SK-N-SH (cell line): Measurements from ENCODE around the gene PTPRD. TPM values are rescaled to one million over a fixed set of nuclear protein-coding genes. Genes with fewer than 3 reads are reported as not detected.

ENCODE experiments used
- CTCF ChIA-PET: fragments of 300-600, 350-600 bp; formaldehyde crosslinking; extraction: SDS; loops from one replicate; lab custom pipeline; 2021; lab: Yijun Ruan, JAX
- POLR2A ChIA-PET: fragments of 350-600 bp; sonication (Branson Sonifier 250); formaldehyde crosslinking; extraction: SDS; loops from one replicate; lab custom pipeline; 2020; ENCODE audit warnings: antibody characterized with exemption, inconsistent platforms; lab: Yijun Ruan, JAX
- DNase-seq: peaks from one replicate; pipeline ENCODE4 v3.0.0; 2012
- H2AFZ ChIP-seq: fragments of 200-600 bp; sonication (generic); 2 replicates; pipeline ENCODE4 v1.8.1; 2016; ENCODE audit warnings: antibody characterized with exemption, mild to moderate bottlenecking, low read depth
- H3F3A ChIP-seq: fragments of 200-600 bp; sonication (generic); replicated peaks from 2 replicates; pipeline ENCODE3; 2016; ENCODE audit warnings: antibody characterized with exemption, mild to moderate bottlenecking; ENCODE audit not compliant: insufficient read depth
- H3K27ac ChIP-seq, 2 experiments: fragments of 200-500 bp in 1 of 2; fragments of 200-600 bp in 1 of 2; sonication (Bioruptor generic) in 1 of 2; sonication (generic), shearing (Covaris generic) in 1 of 2; 2 replicates each; pipeline versions ENCODE4 v1.5.1 to v1.6.1; 2014 to 2016; ENCODE audit warnings: low read depth in 2 of 2, inconsistent platforms in 1 of 2, low read length in 1 of 2, mild to moderate bottlenecking in 1 of 2, mixed read lengths in 1 of 2
- H3K27me3 ChIP-seq: fragments of 200-600 bp; sonication (generic), shearing (Covaris generic); 2 replicates; pipeline ENCODE4 v1.6.1; 2016; ENCODE audit warnings: mixed run types; ENCODE audit not compliant: insufficient read depth
- H3K36me3 ChIP-seq, 2 experiments: fragments of 200-500 bp in 1 of 2; fragments of 200-600 bp in 1 of 2; sonication (Bioruptor generic) in 1 of 2; sonication (generic) in 1 of 2; replicated peaks in 1 of 2; 2 replicates each; pipeline versions ENCODE3 to v1.5.1; 2014 to 2016; ENCODE audit warnings: low read length in 1 of 2, mild to moderate bottlenecking in 1 of 2; ENCODE audit not compliant: insufficient read depth in 2 of 2, control insufficient read depth in 1 of 2
- H3K4me1 ChIP-seq, 2 experiments: fragments of 200-500 bp in 1 of 2; fragments of 200-600 bp in 1 of 2; sonication (Bioruptor generic) in 1 of 2; sonication (generic), shearing (Covaris generic) in 1 of 2; 2 replicates each; pipeline versions ENCODE4 v1.5.1 to v1.6.1; 2014 to 2016; ENCODE audit warnings: low read depth in 1 of 2, low read length in 1 of 2, mixed run types in 1 of 2; ENCODE audit not compliant: insufficient read depth in 2 of 2, control insufficient read depth in 1 of 2
- H3K4me2 ChIP-seq: fragments of 200-600 bp; sonication (generic), shearing (Covaris generic); 2 replicates; pipeline ENCODE4 v1.6.1; 2017; ENCODE audit warnings: mixed run types
- H3K4me3 ChIP-seq, 2 experiments: fragments of 200-500 bp in 1 of 2; fragments of 200-600 bp in 1 of 2; sonication (Bioruptor generic) in 1 of 2; sonication (generic), shearing (Covaris generic) in 1 of 2; 2 replicates each; pipeline versions ENCODE4 v1.5.1 to v1.8.1; 2014 to 2016; ENCODE audit warnings: low read depth in 2 of 2, inconsistent platforms in 1 of 2, low read length in 1 of 2, mild to moderate bottlenecking in 1 of 2, mixed read lengths in 1 of 2, moderate library complexity in 1 of 2
- H3K79me2 ChIP-seq: fragments of 200-600 bp; sonication (generic); 2 replicates; pipeline ENCODE4 v1.8.1; 2017; ENCODE audit warnings: mild to moderate bottlenecking; ENCODE audit not compliant: insufficient read depth
- H3K9ac ChIP-seq: fragments of 200-600 bp; sonication (generic); 2 replicates; pipeline ENCODE4 v1.6.1; 2017; ENCODE audit warnings: mixed run types
- H3K9me2 ChIP-seq: fragments of 200-600 bp; sonication (generic); 2 replicates; pipeline ENCODE4 v1.6.1; 2017; ENCODE audit warnings: mixed run types
- H3K9me3 ChIP-seq: fragments of 200-600 bp; sonication (generic); 2 replicates; pipeline ENCODE4 v1.6.1; 2017; ENCODE audit warnings: mixed run types, mild to moderate bottlenecking, moderate library complexity
- H4K20me1 ChIP-seq: fragments of 200-600 bp; sonication (generic); 2 replicates; pipeline ENCODE4 v1.6.1; 2017; ENCODE audit warnings: mild to moderate bottlenecking, mixed run types; ENCODE audit not compliant: insufficient read depth
- EP300 ChIP-seq, 2 experiments: IDR thresholded peaks; 2 replicates each; pipeline versions ENCODE4 v1.4.0 to v1.6.1; 2012; ENCODE audit warnings: borderline replicate concordance in 1 of 2, low read depth in 1 of 2, low read length in 1 of 2
- EZH2phosphoT487 ChIP-seq: fragments of 200-600 bp; sonication (generic); IDR thresholded peaks from 2 replicates; pipeline ENCODE4 v1.6.1; 2017; ENCODE audit warnings: low read depth, mixed run types, mild to moderate bottlenecking, antibody characterized with exemption, moderate library complexity, borderline replicate concordance
- FOXJ3 ChIP-seq: sonication (generic); formaldehyde crosslinking; IDR thresholded peaks from 2 replicates; pipeline ENCODE4 v1.5.1; 2020; ENCODE audit warnings: mild to moderate bottlenecking, missing genetic modification reagents
- FOXM1 ChIP-seq: IDR thresholded peaks from 2 replicates; pipeline ENCODE4 v1.4.0; 2012; ENCODE audit warnings: low read depth, mild to moderate bottlenecking
- GATA2 ChIP-seq: sonication (generic); formaldehyde crosslinking; IDR thresholded peaks from 2 replicates; pipeline ENCODE4 v1.5.0; 2020; ENCODE audit warnings: mild to moderate bottlenecking, missing genetic modification reagents
- JUND ChIP-seq: IDR thresholded peaks from 2 replicates; pipeline ENCODE4 v1.4.0; 2012
- MXI1 ChIP-seq: IDR thresholded peaks from 2 replicates; pipeline ENCODE4 v1.6.1; 2012; ENCODE audit warnings: mild to moderate bottlenecking, low read depth, low read length, improper control_type of control experiment
- NFIC ChIP-seq: IDR thresholded peaks from 2 replicates; pipeline ENCODE4 v1.4.0; 2012; ENCODE audit warnings: borderline replicate concordance
- POLR2AphosphoS5 ChIP-seq: IDR thresholded peaks from 2 replicates; pipeline ENCODE4 v1.6.1; 2012; ENCODE audit warnings: low read depth, low read length
- RAD21 ChIP-seq: IDR thresholded peaks from 2 replicates; pipeline ENCODE4 v1.6.1; 2012; ENCODE audit warnings: mild to moderate bottlenecking, low read length
- RCOR1 ChIP-seq: fragments of 150-350 bp; IDR thresholded peaks from 2 replicates; pipeline ENCODE4 v1.6.1; 2017; ENCODE audit warnings: antibody characterized with exemption, low read length
- RXRA ChIP-seq: IDR thresholded peaks from 2 replicates; pipeline ENCODE4 v1.4.0; 2012; ENCODE audit warnings: low read depth, mild to moderate bottlenecking, borderline replicate concordance
- SIN3A ChIP-seq: IDR thresholded peaks from 2 replicates; pipeline ENCODE4 v1.6.1; 2012; ENCODE audit warnings: low read depth, mild to moderate bottlenecking, low read length, moderate library complexity, borderline replicate concordance
- SMC3 ChIP-seq: IDR thresholded peaks from 2 replicates; pipeline ENCODE4 v1.6.1; 2012; ENCODE audit warnings: low read depth, low read length, improper control_type of control experiment
- YY1 ChIP-seq: IDR thresholded peaks from 2 replicates; pipeline ENCODE4 v1.4.0; 2012; ENCODE audit warnings: low read depth, mild to moderate bottlenecking
- WGBS: methylation state at CpG from one replicate; pipeline ENCODE4 v1.1.6; 2017; ENCODE audit warnings: low lambda C conversion rate; 5-methylcytosine and 5-hydroxymethylcytosine counted together
- polyA plus RNA-seq, 3 experiments: library from polyadenylated mRNA; depleted of rRNA; stranded (reverse); fragments of >200 nt; gene quantifications; 2 replicates each; pipeline ENCODE4 v1.2.3, GENCODE V29; 2012
- TF ChIP-seq, protein P1 (sequence below): IDR thresholded peaks from 2 replicates; pipeline ENCODE4 v1.6.1; 2012; ENCODE audit warnings: mild to moderate bottlenecking, low read depth, low read length, moderate library complexity
- TF ChIP-seq, protein P2 (sequence below): fragments of 150-350 bp; IDR thresholded peaks from 2 replicates; pipeline ENCODE4 v1.6.1; 2017; ENCODE audit warnings: antibody characterized with exemption, low read length, low read depth, borderline replicate concordance
- TF ChIP-seq, protein P3 (sequence below): IDR thresholded peaks from 2 replicates; pipeline ENCODE4 v1.4.0; 2012; ENCODE audit warnings: low read depth, borderline replicate concordance
- TF ChIP-seq, protein P4 (sequence below): IDR thresholded peaks from 2 replicates; pipeline ENCODE4 v1.4.0; 2012; ENCODE audit warnings: low read depth, borderline replicate concordance

The PTPRD gene
- polyA plus RNA-seq, 1 of the 3 experiments (the other 2 are of a cell fraction): 0.15 TPM

DNA sequence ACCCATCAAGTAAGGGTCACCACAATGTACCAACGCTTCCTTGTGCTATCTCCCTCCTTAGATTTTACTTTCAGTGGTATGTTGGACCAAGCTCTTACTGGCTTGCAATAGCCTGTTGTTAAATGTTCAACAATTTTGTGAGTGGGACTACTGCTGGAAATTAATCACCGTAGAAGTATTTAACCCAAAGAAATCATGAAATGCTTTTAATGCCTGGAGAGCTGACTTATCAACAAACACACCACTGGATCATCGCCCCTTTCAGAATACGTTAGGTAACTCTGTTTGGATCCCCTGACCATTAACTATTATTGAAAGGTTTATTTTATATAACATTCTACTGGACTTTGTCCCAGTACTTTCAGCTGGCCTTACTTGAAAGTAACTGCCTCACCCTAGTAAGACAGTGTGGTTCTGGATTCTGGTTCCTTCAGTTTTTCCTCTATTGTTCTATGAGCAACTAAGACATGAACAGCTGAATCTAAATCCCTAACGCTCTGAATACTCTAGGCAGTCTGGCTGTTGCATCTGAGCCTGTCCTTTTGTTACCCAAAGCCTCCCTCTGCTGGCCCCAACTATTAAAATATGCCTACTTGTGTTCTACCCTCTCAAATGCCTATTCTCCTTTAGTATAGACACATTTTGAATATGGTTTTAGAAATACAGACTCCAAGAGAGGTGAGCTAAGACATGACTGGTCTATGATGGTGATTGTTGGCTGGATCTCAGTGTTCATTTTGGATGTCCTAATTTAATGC, 1609.8 kb downstream of the PTPRD start:
- Histone ChIP-seq H3K4me2 (no peak overlapping the region), H3F3A (no peaks in the 10 kb centered on the region), H3K36me3 (no peaks in the 10 kb centered on the region), H3K9me2 (no peaks in the 10 kb centered on the region), H2AFZ (no peak overlapping the region), H3K4me3 (no peak overlapping the region), H3K27me3 (no peaks in the 10 kb centered on the region), H3K9me3 (no peaks in the 10 kb centered on the region), H4K20me1 (no peaks in the 10 kb centered on the region), H3K79me2 (no peaks in the 10 kb centered on the region), H3K27ac (no peak overlapping the region), H3K4me1 (no peaks in the 10 kb centered on the region), H3K9ac (no peak overlapping the region)
- ChIA-PET POLR2A (no interaction called here), CTCF (interaction anchor here (0.9 to 1.9 kb wide), 9 partner anchors 9 to 1434 kb away, joined by 3 to 6 read pairs (median 4); no protein-coding TSS in a partner anchor)
- 36% methylated on average over 5 of the region's 5 CpGs for WGBS
- peak; percentile 1 for DNase-seq
- TF ChIP-seq RAD21 (peak; percentile 60), NFIC (no peak), SMC3 (peak; percentile 13; the same call in 1 of the 2 replicates)
- TF ChIP-seq, protein P1, sequence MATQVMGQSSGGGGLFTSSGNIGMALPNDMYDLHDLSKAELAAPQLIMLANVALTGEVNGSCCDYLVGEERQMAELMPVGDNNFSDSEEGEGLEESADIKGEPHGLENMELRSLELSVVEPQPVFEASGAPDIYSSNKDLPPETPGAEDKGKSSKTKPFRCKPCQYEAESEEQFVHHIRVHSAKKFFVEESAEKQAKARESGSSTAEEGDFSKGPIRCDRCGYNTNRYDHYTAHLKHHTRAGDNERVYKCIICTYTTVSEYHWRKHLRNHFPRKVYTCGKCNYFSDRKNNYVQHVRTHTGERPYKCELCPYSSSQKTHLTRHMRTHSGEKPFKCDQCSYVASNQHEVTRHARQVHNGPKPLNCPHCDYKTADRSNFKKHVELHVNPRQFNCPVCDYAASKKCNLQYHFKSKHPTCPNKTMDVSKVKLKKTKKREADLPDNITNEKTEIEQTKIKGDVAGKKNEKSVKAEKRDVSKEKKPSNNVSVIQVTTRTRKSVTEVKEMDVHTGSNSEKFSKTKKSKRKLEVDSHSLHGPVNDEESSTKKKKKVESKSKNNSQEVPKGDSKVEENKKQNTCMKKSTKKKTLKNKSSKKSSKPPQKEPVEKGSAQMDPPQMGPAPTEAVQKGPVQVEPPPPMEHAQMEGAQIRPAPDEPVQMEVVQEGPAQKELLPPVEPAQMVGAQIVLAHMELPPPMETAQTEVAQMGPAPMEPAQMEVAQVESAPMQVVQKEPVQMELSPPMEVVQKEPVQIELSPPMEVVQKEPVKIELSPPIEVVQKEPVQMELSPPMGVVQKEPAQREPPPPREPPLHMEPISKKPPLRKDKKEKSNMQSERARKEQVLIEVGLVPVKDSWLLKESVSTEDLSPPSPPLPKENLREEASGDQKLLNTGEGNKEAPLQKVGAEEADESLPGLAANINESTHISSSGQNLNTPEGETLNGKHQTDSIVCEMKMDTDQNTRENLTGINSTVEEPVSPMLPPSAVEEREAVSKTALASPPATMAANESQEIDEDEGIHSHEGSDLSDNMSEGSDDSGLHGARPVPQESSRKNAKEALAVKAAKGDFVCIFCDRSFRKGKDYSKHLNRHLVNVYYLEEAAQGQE: no peak

DNA sequence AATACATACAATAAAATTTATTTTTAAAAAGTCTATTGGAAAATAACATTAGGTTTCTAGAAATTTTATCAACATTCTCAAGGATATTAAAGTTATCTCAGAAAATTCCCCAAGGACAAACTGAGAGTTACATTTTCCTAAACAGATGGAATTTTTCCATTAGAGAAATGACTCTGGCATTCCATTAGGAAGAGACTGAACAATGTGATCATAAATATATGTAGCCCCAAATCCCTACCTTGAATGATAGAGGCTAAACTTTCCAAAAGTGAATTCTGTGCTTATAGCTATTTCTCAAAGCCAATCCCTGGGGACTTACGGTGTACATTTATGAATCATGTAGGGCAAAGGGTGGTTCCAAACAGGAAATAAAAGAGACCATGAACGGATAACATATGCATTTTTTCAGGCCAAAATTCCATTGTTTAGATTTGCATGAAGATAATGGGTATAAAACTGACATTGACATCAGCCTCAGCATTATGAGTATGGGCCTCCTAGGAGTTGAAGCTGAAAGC, 1632.2 kb downstream of the PTPRD start:
- Histone ChIP-seq H3K9ac (no peak overlapping the region), H3K9me2 (no peaks in the 10 kb centered on the region), H3K27me3 (no peaks in the 10 kb centered on the region), H3K79me2 (no peaks in the 10 kb centered on the region), H3K4me2 (no peak overlapping the region), H3K36me3 (no peaks in the 10 kb centered on the region), H4K20me1 (no peaks in the 10 kb centered on the region), H3K9me3 (no peaks in the 10 kb centered on the region), H3K4me3 (no peak overlapping the region), H3K27ac (no peak overlapping the region), H3K4me1 (no peaks in the 10 kb centered on the region), H3F3A (no peaks in the 10 kb centered on the region), H2AFZ (no peak overlapping the region)
- ChIA-PET POLR2A (no interaction called here), CTCF (interaction anchor here (1.5 kb wide), 1 partner anchor 23 kb away, joined by 4 read pairs; no protein-coding TSS in a partner anchor)
- no peak for DNase-seq
- WGBS: 11% methylated on average over 2 of the region's 2 CpGs
- TF ChIP-seq JUND (no peak), RCOR1 (no peak), EZH2phosphoT487 (no peak), FOXM1 (no peak), SMC3 (no peak), GATA2 (CRISPR knock-in tag) (no peak), RAD21 (no peak), SIN3A (no peak), MXI1 (no peak), RXRA (no peak), FOXJ3 (CRISPR knock-in tag) (no peak), YY1 (no peak), POLR2AphosphoS5 (no peak), EP300 (IDR thresholded peaks at IDR 0.05; ENCODE audit: borderline replicate concordance in 1 of 2, low read depth in 1 of 2, low read length in 1 of 2) (no peak)
- TF ChIP-seq, protein P2, sequence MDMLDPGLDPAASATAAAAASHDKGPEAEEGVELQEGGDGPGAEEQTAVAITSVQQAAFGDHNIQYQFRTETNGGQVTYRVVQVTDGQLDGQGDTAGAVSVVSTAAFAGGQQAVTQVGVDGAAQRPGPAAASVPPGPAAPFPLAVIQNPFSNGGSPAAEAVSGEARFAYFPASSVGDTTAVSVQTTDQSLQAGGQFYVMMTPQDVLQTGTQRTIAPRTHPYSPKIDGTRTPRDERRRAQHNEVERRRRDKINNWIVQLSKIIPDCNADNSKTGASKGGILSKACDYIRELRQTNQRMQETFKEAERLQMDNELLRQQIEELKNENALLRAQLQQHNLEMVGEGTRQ: no peak
- TF ChIP-seq, protein P3, sequence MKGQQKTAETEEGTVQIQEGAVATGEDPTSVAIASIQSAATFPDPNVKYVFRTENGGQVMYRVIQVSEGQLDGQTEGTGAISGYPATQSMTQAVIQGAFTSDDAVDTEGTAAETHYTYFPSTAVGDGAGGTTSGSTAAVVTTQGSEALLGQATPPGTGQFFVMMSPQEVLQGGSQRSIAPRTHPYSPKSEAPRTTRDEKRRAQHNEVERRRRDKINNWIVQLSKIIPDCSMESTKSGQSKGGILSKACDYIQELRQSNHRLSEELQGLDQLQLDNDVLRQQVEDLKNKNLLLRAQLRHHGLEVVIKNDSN: no peak
- TF ChIP-seq, protein P4, sequence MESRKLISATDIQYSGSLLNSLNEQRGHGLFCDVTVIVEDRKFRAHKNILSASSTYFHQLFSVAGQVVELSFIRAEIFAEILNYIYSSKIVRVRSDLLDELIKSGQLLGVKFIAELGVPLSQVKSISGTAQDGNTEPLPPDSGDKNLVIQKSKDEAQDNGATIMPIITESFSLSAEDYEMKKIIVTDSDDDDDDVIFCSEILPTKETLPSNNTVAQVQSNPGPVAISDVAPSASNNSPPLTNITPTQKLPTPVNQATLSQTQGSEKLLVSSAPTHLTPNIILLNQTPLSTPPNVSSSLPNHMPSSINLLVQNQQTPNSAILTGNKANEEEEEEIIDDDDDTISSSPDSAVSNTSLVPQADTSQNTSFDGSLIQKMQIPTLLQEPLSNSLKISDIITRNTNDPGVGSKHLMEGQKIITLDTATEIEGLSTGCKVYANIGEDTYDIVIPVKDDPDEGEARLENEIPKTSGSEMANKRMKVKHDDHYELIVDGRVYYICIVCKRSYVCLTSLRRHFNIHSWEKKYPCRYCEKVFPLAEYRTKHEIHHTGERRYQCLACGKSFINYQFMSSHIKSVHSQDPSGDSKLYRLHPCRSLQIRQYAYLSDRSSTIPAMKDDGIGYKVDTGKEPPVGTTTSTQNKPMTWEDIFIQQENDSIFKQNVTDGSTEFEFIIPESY: no peak
